HUES6 (cell line): ENCODE results near the gene MRGPRX2.

Experiments used
- H3K27ac ChIP-seq: 2 replicates; pipeline ENCODE4 v1.7.0; 2013; ENCODE audit warnings: low read depth, mild to moderate bottlenecking, low read length, inconsistent platforms
- H3K27me3 ChIP-seq: 2 replicates; pipeline ENCODE4 v1.6.1; 2013; ENCODE audit warnings: low read length; ENCODE audit not compliant: control insufficient read depth, insufficient read depth
- H3K36me3 ChIP-seq: 2 replicates; pipeline ENCODE4 v1.6.1; 2013; ENCODE audit warnings: low read length; ENCODE audit not compliant: control insufficient read depth, insufficient read depth
- H3K4me1 ChIP-seq: 2 replicates; pipeline ENCODE4 v1.6.1; 2013; ENCODE audit warnings: low read length; ENCODE audit not compliant: control insufficient read depth, insufficient read depth
- H3K4me3 ChIP-seq: 2 replicates; pipeline ENCODE4 v1.5.1; 2013; ENCODE audit warnings: low read depth, low read length
- H3K9ac ChIP-seq: one replicate; pipeline ENCODE4 v1.6.1; 2013; ENCODE audit warnings: mild to moderate bottlenecking, low read length
- H3K9me3 ChIP-seq: 2 replicates; pipeline ENCODE4 v1.6.1; 2013; ENCODE audit warnings: low read depth, low read length; ENCODE audit not compliant: control insufficient read depth, insufficient read depth

The MRGPRX2 gene

GRCh38 chr11:19092342-19092741, 31.8 kb upstream of the MRGPRX2 start:
- H3K27ac ChIP-seq = no peak overlapping the region
- no peaks in the 10 kb centered on the region for H3K4me1 ChIP-seq
- H3K4me3 ChIP-seq = no peak overlapping the region
- no peaks in the 10 kb centered on the region for H3K9me3 ChIP-seq
- H3K9ac ChIP-seq = no peak overlapping the region
- H3K27me3 ChIP-seq = peaks cover 6% of the 10 kb centered on the region; the same call in 1 of the 2 replicates
- no peaks in the 10 kb centered on the region for H3K36me3 ChIP-seq

DNA sequence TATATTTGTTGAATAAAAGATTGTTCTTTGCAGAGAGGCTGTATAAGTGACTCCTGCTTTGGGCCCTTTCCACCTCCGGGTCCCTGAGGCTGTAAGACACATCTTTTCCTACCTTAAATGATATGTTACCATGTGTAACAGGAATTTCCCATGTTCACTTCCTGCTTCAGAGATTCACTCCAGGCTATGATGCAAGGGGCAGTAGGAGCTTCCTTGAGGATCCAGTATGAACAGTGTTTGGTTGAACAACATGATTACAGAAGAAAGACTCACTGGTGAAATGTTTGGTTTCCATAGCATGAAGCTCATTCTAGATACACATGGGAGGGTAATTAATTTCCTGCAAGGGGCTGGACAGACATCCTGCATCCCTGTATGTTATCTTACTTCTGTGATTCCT, 30.8 kb upstream of the MRGPRX2 start:
- Histone ChIP-seq H3K27ac (no peak overlapping the region), H3K4me1 (no peaks in the 10 kb centered on the region), H3K36me3 (no peaks in the 10 kb centered on the region), H3K9me3 (no peaks in the 10 kb centered on the region), H3K4me3 (no peak overlapping the region), H3K9ac (no peak overlapping the region), H3K27me3 (no peaks in the 10 kb centered on the region; the same call in 1 of the 2 replicates)

GRCh38 chr11:19089421-19089820, 28.9 kb upstream of the MRGPRX2 start:
- H3K4me3 ChIP-seq = no peak overlapping the region
- no peaks in the 10 kb centered on the region for H3K36me3 ChIP-seq
- H3K4me1 ChIP-seq = no peaks in the 10 kb centered on the region
- no peaks in the 10 kb centered on the region for H3K9me3 ChIP-seq
- H3K9ac ChIP-seq = no peak overlapping the region
- no peak overlapping the region for H3K27ac ChIP-seq
- H3K27me3 ChIP-seq = no peaks in the 10 kb centered on the region; the same call in 1 of the 2 replicates

GRCh38 chr11:19088791-19089190, 28.3 kb upstream of the MRGPRX2 start:
- Histone ChIP-seq H3K9me3 (no peaks in the 10 kb centered on the region), H3K4me1 (no peaks in the 10 kb centered on the region), H3K4me3 (no peak overlapping the region), H3K36me3 (no peaks in the 10 kb centered on the region), H3K9ac (no peak overlapping the region), H3K27ac (no peak overlapping the region), H3K27me3 (no peaks in the 10 kb centered on the region; the same call in 1 of the 2 replicates)

- Histone ChIP-seq H3K4me3 (no peak overlapping the region), H3K27me3 (no peaks in the 10 kb centered on the region), H3K9ac (no peak overlapping the region), H3K9me3 (no peaks in the 10 kb centered on the region), H3K27ac (no peak overlapping the region), H3K4me1 (no peaks in the 10 kb centered on the region), H3K36me3 (no peaks in the 10 kb centered on the region)
These were observed 27.1 kb upstream of the MRGPRX2 start for GRCh38 chr11:19087658-19088057.

DNA sequence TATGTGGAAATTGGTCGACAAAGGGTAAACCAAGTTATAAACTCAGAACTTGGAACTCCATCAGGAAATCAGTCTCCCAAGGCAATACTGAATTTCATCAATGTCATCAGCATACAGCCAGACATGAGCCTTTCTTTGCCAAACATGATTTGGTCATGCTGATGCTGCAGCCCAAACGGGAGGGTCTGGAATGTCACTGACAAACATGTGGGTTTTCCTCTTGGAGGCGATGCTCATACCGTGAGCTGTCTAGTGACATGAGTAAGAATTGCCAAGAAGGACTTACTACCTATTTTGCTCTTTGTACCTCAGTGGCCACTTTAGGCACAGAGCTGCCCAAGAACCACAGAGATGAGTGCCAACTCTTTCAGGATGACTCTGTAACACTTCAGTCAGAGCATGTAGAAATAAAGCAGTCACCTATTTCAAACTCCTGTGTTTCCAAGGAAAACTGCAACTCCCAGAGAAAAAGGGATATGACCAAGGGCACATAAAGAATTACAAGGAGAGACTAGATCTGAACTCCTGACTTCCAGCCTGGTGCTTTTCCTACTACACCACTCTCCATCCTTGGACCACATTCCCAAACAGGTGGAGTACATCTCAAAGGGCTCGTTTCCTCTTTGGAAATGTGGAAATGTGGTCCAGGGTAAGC, 24.3 kb upstream of the MRGPRX2 start:
- H3K4me3 ChIP-seq = no peak overlapping the region

GRCh38 chr11:19083166-19083565, 22.6 kb upstream of the MRGPRX2 start:
- no peaks in the 10 kb centered on the region; the same call in 1 of the 2 replicates for H3K27me3 ChIP-seq
- no peaks in the 10 kb centered on the region for H3K36me3 ChIP-seq
- no peak overlapping the region for H3K4me3 ChIP-seq
- no peaks in the 10 kb centered on the region for H3K9me3 ChIP-seq
- no peaks in the 10 kb centered on the region for H3K4me1 ChIP-seq
- H3K9ac ChIP-seq = no peak overlapping the region
- H3K27ac ChIP-seq = no peak overlapping the region

More for the DNA sequence above, 24.3 kb upstream of the MRGPRX2 start:
- H3K27me3 ChIP-seq = no peaks in the 10 kb centered on the region
- H3K36me3 ChIP-seq = no peaks in the 10 kb centered on the region
- no peaks in the 10 kb centered on the region for H3K4me1 ChIP-seq
- H3K9me3 ChIP-seq = no peaks in the 10 kb centered on the region
- no peak overlapping the region for H3K9ac ChIP-seq
- H3K27ac ChIP-seq = no peak overlapping the region

GRCh38 chr11:19080579-19080993, 20.1 kb upstream of the MRGPRX2 start:
- Histone ChIP-seq H3K36me3 (no peaks in the 10 kb centered on the region), H3K4me3 (no peak overlapping the region), H3K4me1 (0 out of 2 replicates have a peak, but pooled peaks cover 4% of the 10 kb centered on the region), H3K9me3 (no peaks in the 10 kb centered on the region), H3K27me3 (no peaks in the 10 kb centered on the region; the same call in 1 of the 2 replicates), H3K27ac (no peak overlapping the region), H3K9ac (no peak overlapping the region)

GRCh38 chr11:19079643-19080440, 19.3 kb upstream of the MRGPRX2 start:
- Histone ChIP-seq H3K36me3 (no peaks in the 10 kb centered on the region), H3K9ac (no peak overlapping the region), H3K27me3 (no peaks in the 10 kb centered on the region; the same call in 1 of the 2 replicates), H3K4me3 (no peak overlapping the region), H3K27ac (no peak overlapping the region), H3K4me1 (0 out of 2 replicates have a peak, but pooled peaks cover 4% of the 10 kb centered on the region), H3K9me3 (no peaks in the 10 kb centered on the region)

GRCh38 chr11:19077965-19078364, 17.4 kb upstream of the MRGPRX2 start:
- H3K9me3 ChIP-seq = no peaks in the 10 kb centered on the region
- no peak overlapping the region for H3K27ac ChIP-seq
- H3K4me1 ChIP-seq = peaks cover 19% of the 10 kb centered on the region
- H3K4me3 ChIP-seq = no peak overlapping the region
- no peaks in the 10 kb centered on the region; the same call in 1 of the 2 replicates for H3K27me3 ChIP-seq
- no peaks in the 10 kb centered on the region for H3K36me3 ChIP-seq
- no peak overlapping the region for H3K9ac ChIP-seq
